ENCODE results near the gene FAM120B. TPM values are rescaled to one million over a fixed set of nuclear protein-coding genes. Genes with fewer than 3 reads are reported as not detected.
"Not testable (repeated sequence)": the region's sequence is repeated elsewhere in the genome, so short reads cannot be mapped to it uniquely, and the experiment has no call there.

Gene FAM120B
- total RNA-seq, 4 donors from 2014 or later = 16.8 to 35.0 (median 22.2) TPM

DNA sequence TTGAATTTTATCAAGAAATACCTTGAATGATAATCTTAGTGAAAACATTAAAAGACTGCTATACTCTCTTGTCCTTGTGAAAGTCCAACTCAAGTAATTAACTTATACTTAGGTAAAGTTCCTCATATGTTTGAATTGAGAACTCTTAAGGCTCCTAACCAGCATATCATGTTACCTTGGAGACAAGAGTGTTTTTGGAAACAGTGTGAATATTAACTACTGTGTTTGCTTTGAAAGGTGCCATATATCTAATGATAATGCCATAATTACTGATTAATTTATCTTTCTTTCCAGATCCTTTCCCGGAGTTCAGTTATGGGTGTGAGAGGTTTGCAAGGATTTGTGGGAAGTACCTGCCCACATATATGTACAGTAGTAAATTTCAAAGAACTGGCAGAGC lies 10.5 kb downstream of the FAM120B start:
- no peak for ATAC-seq (ENCODE audit: low FRiP score)
- no peak for DNase-seq (ENCODE audit: low spot score)
- TF ChIP-seq, protein P1, sequence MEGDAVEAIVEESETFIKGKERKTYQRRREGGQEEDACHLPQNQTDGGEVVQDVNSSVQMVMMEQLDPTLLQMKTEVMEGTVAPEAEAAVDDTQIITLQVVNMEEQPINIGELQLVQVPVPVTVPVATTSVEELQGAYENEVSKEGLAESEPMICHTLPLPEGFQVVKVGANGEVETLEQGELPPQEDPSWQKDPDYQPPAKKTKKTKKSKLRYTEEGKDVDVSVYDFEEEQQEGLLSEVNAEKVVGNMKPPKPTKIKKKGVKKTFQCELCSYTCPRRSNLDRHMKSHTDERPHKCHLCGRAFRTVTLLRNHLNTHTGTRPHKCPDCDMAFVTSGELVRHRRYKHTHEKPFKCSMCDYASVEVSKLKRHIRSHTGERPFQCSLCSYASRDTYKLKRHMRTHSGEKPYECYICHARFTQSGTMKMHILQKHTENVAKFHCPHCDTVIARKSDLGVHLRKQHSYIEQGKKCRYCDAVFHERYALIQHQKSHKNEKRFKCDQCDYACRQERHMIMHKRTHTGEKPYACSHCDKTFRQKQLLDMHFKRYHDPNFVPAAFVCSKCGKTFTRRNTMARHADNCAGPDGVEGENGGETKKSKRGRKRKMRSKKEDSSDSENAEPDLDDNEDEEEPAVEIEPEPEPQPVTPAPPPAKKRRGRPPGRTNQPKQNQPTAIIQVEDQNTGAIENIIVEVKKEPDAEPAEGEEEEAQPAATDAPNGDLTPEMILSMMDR (IDR thresholded peaks at IDR 0.05) = no peak

DNA sequence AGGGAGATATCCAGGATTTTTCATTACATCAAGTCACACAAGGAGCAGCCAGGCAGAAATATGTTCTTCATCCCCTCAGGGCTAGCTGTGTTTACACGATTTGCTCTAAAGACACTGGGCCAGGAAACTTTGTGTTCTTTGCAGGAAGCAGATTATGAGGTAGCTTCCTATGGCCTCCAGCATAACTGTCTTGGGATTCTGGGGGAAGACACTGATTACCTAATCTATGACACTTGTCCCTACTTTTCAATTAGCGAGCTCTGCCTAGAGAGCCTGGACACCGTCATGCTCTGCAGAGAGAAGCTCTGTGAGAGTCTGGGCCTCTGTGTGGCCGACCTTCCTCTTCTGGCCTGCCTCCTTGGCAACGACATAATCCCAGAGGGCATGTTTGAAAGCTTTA lies 11.2 kb downstream of the FAM120B start:
- DNase-seq (ENCODE audit: low spot score) = no peak
- TF ChIP-seq, protein P1 (IDR thresholded peaks at IDR 0.05) = no peak
- ATAC-seq (ENCODE audit: low FRiP score) = no peak

DNA sequence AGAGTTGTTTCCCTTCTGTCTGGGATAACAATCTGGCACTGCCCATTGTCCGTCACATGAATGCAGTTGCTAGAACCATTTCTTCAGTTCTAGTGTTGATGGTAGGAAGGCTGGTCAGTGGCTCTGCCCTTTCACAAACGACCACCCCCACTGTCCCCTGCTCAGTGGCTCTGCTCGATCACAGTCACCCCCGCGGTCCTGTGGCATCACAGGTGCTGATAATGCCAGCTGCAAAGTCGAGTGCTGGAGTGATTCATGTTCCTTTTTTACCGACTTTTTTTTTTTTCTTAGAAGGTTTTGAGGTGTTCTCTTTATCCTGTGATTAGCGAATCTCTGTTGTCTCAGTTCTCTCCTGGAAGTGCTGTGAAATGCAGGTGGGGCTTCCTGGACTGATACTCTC lies 22.8 kb downstream of the FAM120B start:
- no peak for DNase-seq (ENCODE audit: low spot score)
- ATAC-seq (ENCODE audit: low FRiP score) = no peak
- TF ChIP-seq, protein P1 (IDR thresholded peaks at IDR 0.05) = no peak

DNA sequence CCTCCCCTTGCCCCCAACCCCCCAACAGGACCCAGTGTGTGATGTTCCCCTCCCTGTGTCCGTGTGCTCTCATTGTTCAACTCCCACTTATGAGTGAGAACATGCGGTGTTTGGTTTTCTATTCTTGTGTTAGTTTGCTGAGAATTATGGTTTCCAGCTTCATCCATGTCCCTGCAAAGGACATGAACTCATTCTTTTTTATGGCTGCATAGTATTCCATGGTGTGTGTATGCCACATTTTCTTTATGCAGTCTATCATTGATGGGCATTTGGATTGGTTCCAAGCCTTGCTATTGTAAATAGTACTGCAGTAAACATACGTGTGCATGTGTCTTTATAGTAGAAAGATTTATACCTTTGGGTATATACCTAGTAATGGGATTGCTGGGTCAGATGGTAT lies 28.6 kb downstream of the FAM120B start:
- not testable (repeated sequence) for DNase-seq (ENCODE audit: low spot score); ATAC-seq (ENCODE audit: low FRiP score)

DNA sequence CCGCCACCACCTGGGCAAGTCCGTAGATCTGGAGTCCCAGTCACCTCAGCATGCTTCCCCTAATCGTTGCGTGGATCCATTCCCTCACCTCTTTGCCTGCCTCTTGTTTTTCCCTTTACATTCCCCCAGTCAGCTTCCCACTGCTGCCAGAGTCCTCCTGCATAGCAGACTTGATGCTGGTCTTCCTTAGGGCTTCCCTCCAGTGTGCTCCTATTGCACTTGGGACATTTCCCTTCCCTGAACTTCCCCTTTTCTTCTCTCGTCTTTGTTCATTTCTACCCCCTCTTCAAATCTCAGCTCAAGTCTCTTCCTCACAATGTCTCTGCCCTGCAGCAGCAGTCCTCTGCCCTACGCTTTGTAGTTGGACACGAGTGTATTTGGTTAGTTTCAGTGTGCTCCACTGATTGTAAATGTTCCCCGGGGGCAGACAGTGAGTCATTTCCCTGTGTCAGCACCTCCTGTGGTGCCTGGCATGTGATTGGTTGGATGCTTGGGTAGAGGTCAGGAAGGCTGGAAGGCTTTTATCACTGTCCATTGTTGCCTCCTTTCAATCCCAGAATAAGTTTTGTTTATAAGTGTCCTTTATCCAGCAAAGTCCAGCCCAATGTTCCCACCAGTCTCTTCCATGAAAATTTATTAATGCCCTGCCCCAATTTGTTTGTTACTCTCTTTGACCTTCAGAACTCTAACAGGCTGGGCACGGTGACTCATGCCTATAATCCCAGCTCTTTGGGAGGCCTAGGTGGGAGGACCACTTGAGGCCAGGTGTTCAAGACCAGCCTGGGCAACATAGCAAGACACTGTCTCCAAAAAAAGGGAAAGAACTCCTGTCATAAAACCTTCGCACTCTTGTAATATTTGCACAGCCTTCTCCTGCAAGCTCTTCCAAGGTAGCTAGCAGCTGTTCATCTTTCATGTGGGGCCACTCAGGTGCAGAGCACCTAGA lies 38.3 kb downstream of the FAM120B start:
- ATAC-seq (ENCODE audit: low FRiP score) (no peak), DNase-seq (ENCODE audit: low spot score) (no peak)
- TF ChIP-seq, protein P1 (IDR thresholded peaks at IDR 0.05) = no peak

DNA sequence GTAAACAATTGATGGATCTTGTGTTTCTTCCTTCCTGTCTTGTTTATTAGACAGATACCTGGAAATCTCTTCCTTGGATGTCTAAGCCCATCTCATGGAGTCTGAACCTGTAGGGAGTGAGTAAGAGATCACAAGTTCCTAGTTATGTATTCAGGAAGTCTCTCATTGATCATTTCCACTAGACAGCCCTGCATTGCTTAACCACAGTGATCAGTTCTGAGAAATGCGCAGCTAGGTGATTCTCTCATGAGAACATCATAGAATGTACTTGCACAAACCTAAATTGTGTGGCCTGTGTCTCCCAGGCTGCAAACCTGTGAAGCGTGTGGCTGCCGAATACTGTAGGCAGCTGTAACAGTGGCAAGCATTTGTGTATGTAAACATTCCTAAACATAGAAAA lies 39.1 kb downstream of the FAM120B start:
- TF ChIP-seq, protein P1 (IDR thresholded peaks at IDR 0.05) = no peak
- ATAC-seq (ENCODE audit: low FRiP score) (no peak), DNase-seq (ENCODE audit: low spot score) (no peak)

DNA sequence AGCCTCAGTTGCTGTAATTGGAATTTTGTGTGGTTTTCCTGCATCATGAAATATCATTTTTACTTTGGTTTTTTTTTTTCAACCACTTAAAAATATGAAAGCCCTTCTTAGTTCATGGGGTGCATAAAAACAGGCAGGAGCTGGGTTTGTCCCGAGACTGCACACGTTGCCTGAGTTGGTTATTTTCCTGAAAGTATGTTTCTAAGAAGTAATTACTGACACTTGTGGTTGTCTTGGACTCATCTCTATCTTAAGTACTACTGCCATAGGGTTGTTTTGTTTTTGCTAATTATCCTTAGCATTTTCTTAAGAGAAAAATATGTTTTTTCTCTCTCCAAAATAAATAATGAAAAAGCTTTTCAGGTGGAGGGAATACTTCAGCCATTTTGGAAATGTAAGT lies 40.1 kb downstream of the FAM120B start:
- no peak for ATAC-seq (ENCODE audit: low FRiP score)
- TF ChIP-seq, protein P1 (IDR thresholded peaks at IDR 0.05) = no peak
- no peak for DNase-seq (ENCODE audit: low spot score)

Data from omental fat pad (tissue), 4 donors.